Bronchial epithelial cell (primary cell): ENCODE data around the gene FRYL. TPM values are rescaled to one million over a fixed set of nuclear protein-coding genes. Genes with fewer than 3 reads are reported as not detected.

Experiments
- DNase-seq: peaks from one replicate; pipeline ENCODE4 v3.0.0-alpha.2; 2010; ENCODE audit warnings: low read depth
- FAIRE-seq: peaks from 2 replicates; lab custom pipeline; 2011; peaks lifted over from hg19 to GRCh38; lab: Jason Lieb, UNC
- H3K27me3 ChIP-seq: 2 replicates; pipeline ENCODE4 v1.5.1; 2011; ENCODE audit warnings: low read length; ENCODE audit not compliant: control insufficient read depth, insufficient read depth
- H3K36me3 ChIP-seq: 2 replicates; pipeline ENCODE4 v1.5.1; 2011; ENCODE audit warnings: low read length; ENCODE audit not compliant: control insufficient read depth, insufficient read depth
- H3K4me3 ChIP-seq: 2 replicates; pipeline ENCODE4 v1.5.1; 2011; ENCODE audit warnings: mild to moderate bottlenecking, low read depth, low read length, control low read depth
- CTCF ChIP-seq: IDR thresholded peaks from 2 replicates; pipeline ENCODE4 v1.5.1; 2011; ENCODE audit warnings: mild to moderate bottlenecking, moderate library complexity, low read length, control low read depth, inconsistent platforms; ENCODE audit not compliant: insufficient read depth, severe bottlenecking
- total RNA-seq: library from RNA; depleted of rRNA; stranded (reverse); fragments of >200 nt; gene quantifications from 2 replicates; pipeline ENCODE4 v1.2.1, GENCODE V29; 2014

The FRYL gene
- total RNA-seq, 1 donor from 2014 or later, result 43.2 TPM

GRCh38 chr4:48633657-48634056 is 146.4 kb downstream of the FRYL start:
- H3K36me3 ChIP-seq, result no peaks in the 10 kb centered on the region
- FAIRE-seq, result no peak
- H3K4me3 ChIP-seq, result no peak overlapping the region
- H3K27me3 ChIP-seq, result no peaks in the 10 kb centered on the region
- DNase-seq, result no peak
- TF ChIP-seq CTCF, result no peak

- Histone ChIP-seq H3K36me3 (no peaks in the 10 kb centered on the region), H3K27me3 (no peaks in the 10 kb centered on the region), H3K4me3 (no peak overlapping the region)
- FAIRE-seq (no peak), DNase-seq (no peak)
- TF ChIP-seq CTCF, result no peak
These were observed 150.6 kb downstream of the FRYL start for GRCh38 chr4:48629458-48629857.

- FAIRE-seq (no peak), DNase-seq (no peak)
- no peak for TF ChIP-seq CTCF
- Histone ChIP-seq H3K27me3 (no peaks in the 10 kb centered on the region), H3K4me3 (no peak overlapping the region), H3K36me3 (peaks cover 3% of the 10 kb centered on the region)
These were observed 156.8 kb downstream of the FRYL start for GRCh38 chr4:48623182-48623780.

- no peak for TF ChIP-seq CTCF
These were observed 159.2 kb downstream of the FRYL start for GRCh38 chr4:48620831-48621230.

GRCh38 chr4:48620093-48620492 is 160.0 kb downstream of the FRYL start:
- no peak for FAIRE-seq
- Histone ChIP-seq H3K36me3 (peaks cover 5% of the 10 kb centered on the region), H3K27me3 (no peaks in the 10 kb centered on the region), H3K4me3 (no peak overlapping the region)
- no peak for DNase-seq
- no peak for TF ChIP-seq CTCF

More at GRCh38 chr4:48620831-48621230, 159.2 kb downstream of the FRYL start:
- Histone ChIP-seq H3K4me3 (no peak overlapping the region), H3K36me3 (peaks cover 5% of the 10 kb centered on the region), H3K27me3 (no peaks in the 10 kb centered on the region)
- FAIRE-seq (no peak), DNase-seq (peak; percentile 83)

- Histone ChIP-seq H3K36me3 (no peaks in the 10 kb centered on the region), H3K27me3 (no peaks in the 10 kb centered on the region), H3K4me3 (no peak overlapping the region)
- DNase-seq (no peak), FAIRE-seq (no peak)
- no peak for TF ChIP-seq CTCF
These were observed 175.6 kb downstream of the FRYL start for GRCh38 chr4:48604527-48604926.
